Mesothelial cell of epicardium (in vitro differentiated cells): ENCODE results near the gene SPATA7. TPM values are rescaled to one million over a fixed set of nuclear protein-coding genes. Genes with fewer than 3 reads are reported as not detected.

ENCODE experiments used
- DNase-seq, 2 experiments: peaks; one replicate each; pipeline ENCODE4 v3.0.0; 2021; ENCODE audit warnings: low spot score in 2 of 2; ENCODE audit not compliant: unreplicated experiment in 2 of 2
- H3K27ac Mint-ChIP-seq: 2 replicates; pipeline ENCODE4 v1.8.0; 2021; ENCODE audit warnings: mixed read lengths
- H3K27me3 Mint-ChIP-seq: 2 replicates; pipeline ENCODE4 v1.8.0; 2021; ENCODE audit warnings: low read depth, mixed read lengths
- H3K36me3 Mint-ChIP-seq: 2 replicates; pipeline ENCODE4 v1.8.0; 2021; ENCODE audit warnings: mixed read lengths
- H3K4me1 Mint-ChIP-seq: 2 replicates; pipeline ENCODE4 v1.8.0; 2021; ENCODE audit warnings: mixed read lengths
- H3K4me3 Mint-ChIP-seq: 2 replicates; pipeline ENCODE4 v1.8.0; 2021; ENCODE audit warnings: mild to moderate bottlenecking, moderate library complexity, mixed read lengths
- H3K9me3 Mint-ChIP-seq: 2 replicates; pipeline ENCODE4 v1.8.0; 2021; ENCODE audit warnings: mixed read lengths
- total RNA-seq: library from RNA; stranded (reverse); gene quantifications from 3 replicates; pipeline ENCODE4 v1.2.1, GENCODE V29; 2021
- TF ChIP-seq, protein P1 (sequence below): fragments of 200-600 bp; sonication (generic); IDR thresholded peaks from one replicate; pipeline ENCODE4 v1.5.0; 2021; ENCODE audit warnings: antibody characterized with exemption; ENCODE audit not compliant: unreplicated experiment

SPATA7 gene
- total RNA-seq, 1 donor from 2014 or later: 17.9 TPM

DNA sequence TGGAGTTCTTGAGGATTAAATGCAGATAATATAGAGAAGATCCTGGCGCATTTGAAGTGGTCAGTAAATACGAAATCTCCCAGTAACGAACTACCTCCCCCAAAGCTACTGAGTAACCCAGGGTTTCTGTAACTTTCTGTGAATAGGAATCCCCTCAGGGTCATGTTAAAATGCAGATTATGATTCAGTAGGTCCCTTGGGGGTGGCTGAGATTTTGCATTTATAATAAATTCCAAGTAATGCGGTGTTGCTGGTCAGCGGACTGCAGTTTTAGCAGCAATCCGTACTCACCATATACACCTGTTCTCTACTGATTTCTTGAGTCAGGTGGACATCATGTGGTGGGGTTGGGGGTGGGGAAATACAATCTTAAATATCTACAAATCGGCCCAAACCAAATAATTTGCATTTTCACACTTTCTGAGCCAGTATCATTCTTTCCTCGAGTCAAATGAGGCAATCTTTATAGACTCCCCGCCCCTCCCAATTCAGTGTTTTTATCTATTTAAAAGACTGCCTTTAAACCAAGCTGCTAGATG, 868 bp downstream of the SPATA7 start:
- no peaks in the 10 kb centered on the region for H3K36me3 Mint-ChIP-seq
- TF ChIP-seq, protein P1, sequence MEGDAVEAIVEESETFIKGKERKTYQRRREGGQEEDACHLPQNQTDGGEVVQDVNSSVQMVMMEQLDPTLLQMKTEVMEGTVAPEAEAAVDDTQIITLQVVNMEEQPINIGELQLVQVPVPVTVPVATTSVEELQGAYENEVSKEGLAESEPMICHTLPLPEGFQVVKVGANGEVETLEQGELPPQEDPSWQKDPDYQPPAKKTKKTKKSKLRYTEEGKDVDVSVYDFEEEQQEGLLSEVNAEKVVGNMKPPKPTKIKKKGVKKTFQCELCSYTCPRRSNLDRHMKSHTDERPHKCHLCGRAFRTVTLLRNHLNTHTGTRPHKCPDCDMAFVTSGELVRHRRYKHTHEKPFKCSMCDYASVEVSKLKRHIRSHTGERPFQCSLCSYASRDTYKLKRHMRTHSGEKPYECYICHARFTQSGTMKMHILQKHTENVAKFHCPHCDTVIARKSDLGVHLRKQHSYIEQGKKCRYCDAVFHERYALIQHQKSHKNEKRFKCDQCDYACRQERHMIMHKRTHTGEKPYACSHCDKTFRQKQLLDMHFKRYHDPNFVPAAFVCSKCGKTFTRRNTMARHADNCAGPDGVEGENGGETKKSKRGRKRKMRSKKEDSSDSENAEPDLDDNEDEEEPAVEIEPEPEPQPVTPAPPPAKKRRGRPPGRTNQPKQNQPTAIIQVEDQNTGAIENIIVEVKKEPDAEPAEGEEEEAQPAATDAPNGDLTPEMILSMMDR: no peak
- peak overlapping the region; percentile 98 for H3K4me3 Mint-ChIP-seq

DNA sequence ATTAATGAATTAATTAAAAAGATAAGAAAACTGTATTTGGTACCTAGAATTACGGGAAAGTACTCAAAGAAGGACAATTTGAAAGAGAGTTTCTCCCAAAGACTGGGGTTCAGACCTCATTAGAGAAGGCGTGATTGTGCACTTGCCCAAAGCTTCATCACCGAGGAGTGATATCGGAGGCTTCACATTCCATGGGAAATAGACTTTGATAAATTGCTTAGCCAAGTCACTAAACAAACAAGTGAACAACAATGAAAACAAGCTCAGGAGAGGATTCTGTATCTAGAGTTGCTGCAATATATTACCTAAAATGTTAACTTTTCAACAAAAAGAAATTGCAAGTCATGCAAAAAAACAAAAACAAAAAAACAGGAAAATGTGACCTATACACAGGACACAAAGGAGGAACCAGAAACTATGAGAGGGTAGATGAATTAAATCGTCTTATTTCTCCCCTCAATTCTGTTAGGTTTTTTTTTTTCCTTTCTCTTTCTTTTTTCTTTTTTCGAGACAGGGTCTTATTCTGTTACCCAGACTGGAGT, 3.4 kb downstream of the SPATA7 start:
- DNase-seq: no peak
- H3K4me1 Mint-ChIP-seq: peaks cover 18% of the 10 kb centered on the region
- peaks cover 6% of the 10 kb centered on the region for H3K27me3 Mint-ChIP-seq
- H3K36me3 Mint-ChIP-seq: peaks cover 2% of the 10 kb centered on the region
- no peaks in the 10 kb centered on the region for H3K9me3 Mint-ChIP-seq
- H3K27ac Mint-ChIP-seq: no peak overlapping the region
- no peak overlapping the region for H3K4me3 Mint-ChIP-seq
- TF ChIP-seq, protein P1: no peak

More for the DNA sequence above, 868 bp downstream of the SPATA7 start:
- peak overlapping the region; percentile 67 for H3K27ac Mint-ChIP-seq
- peaks cover 18% of the 10 kb centered on the region for H3K4me1 Mint-ChIP-seq
- H3K27me3 Mint-ChIP-seq: peaks cover 22% of the 10 kb centered on the region
- H3K9me3 Mint-ChIP-seq: no peaks in the 10 kb centered on the region
- no peak for DNase-seq

DNA sequence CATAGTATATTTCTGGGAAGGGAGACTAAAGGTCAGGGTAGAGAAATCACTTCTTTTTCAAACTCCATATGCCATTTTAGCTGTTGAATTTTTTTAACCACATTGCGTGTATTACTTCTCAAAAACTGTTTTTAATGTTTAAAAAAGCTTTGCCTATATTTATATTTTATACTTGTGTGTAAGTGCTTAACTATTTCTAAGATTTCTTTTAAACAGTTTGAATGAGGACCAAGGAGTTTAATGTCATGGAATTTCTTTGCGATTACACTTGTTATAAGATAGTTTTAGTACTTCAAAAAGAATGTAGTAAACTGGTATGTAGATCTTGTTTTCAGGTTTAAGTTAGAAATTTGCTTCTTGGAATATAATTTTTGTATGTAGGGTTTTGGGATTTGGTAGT, 7.2 kb downstream of the SPATA7 start:
- no peak overlapping the region for H3K4me3 Mint-ChIP-seq
- no peak overlapping the region for H3K27ac Mint-ChIP-seq
- H3K4me1 Mint-ChIP-seq: no peaks in the 10 kb centered on the region
- H3K27me3 Mint-ChIP-seq: no peaks in the 10 kb centered on the region
- peaks cover 19% of the 10 kb centered on the region for H3K36me3 Mint-ChIP-seq
- TF ChIP-seq, protein P1: no peak
- DNase-seq: no peak
- no peaks in the 10 kb centered on the region for H3K9me3 Mint-ChIP-seq

DNA sequence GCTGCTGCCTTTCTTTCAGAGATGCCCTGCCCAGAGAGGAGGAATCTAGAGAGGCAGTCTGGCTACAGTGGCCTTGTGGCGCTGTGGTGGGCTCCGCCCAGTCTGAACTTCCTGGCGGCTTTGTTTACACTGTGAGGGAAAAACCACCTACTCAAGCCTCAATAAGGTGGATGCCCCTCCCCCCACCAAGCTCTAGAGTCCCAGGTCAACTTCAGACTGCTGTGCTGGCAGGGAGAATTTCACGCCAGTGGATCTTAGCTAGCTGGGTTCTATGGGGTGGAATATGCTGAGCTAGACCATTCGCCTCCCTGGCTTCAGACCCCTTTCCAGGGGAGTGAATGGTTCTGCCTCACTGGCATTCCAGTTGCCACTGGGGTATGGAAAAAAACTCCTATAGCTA, 25.6 kb downstream of the SPATA7 start:
- TF ChIP-seq, protein P1: no peak
- Mint-ChIP-seq H3K9me3 (peaks cover 69% of the 10 kb centered on the region), H3K27me3 (no peaks in the 10 kb centered on the region), H3K4me3 (no peak overlapping the region), H3K4me1 (no peaks in the 10 kb centered on the region), H3K36me3 (peaks cover 91% of the 10 kb centered on the region), H3K27ac (no peak overlapping the region)
- no peak for DNase-seq

DNA sequence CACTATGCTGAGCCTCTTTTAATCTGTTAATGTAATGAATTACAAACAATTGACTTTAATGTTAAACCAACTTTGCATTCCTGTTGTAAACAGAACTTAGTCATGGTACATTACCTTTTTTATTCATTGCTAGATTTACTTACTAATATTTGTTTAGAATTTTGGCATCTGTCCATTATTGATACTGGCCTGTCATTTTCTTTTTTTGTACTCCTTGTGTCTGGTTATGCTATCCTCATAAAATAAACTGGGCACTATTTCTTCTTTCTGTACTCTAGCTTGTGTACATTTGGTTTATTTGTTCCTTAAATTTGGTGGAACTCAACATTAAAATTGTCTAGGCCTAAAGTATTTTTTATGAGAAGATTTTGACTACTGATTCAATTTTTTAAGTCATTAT, 32.1 kb downstream of the SPATA7 start:
- H3K27me3 Mint-ChIP-seq: no peaks in the 10 kb centered on the region
- H3K27ac Mint-ChIP-seq: no peak overlapping the region
- no peak overlapping the region for H3K4me3 Mint-ChIP-seq
- DNase-seq: no peak
- peaks cover 2% of the 10 kb centered on the region for H3K4me1 Mint-ChIP-seq
- peaks cover 44% of the 10 kb centered on the region for H3K9me3 Mint-ChIP-seq
- TF ChIP-seq, protein P1: no peak
- peaks cover 66% of the 10 kb centered on the region for H3K36me3 Mint-ChIP-seq
